ENCODE data around the gene CHAC1.

Gene CHAC1

DNA sequence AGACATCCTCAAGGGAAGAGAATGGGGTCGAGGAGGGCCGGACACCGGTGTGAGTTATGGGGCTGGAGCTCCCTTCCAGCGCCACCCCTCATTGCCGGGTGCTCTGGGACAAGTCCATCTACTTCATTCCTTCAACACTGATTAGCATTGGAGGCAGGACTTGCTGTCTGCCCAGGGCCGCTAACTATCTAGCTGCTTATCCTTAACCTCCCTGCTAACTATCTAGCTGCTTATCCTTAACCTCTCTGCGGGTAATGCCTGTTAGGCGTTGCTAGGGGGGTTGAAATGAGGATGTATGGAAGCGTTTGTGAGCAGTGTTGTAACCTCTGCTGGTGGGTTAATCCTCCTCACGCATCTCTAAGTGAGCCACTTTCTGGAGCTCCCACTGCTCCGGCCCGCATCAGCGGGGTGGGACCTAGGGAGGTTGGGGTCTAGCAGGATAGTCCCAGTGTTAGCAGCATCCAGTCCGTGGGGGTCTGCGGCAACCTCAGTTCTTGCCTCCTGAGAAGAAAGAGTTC, 10.9 kb upstream of the CHAC1 start:
- no peaks in the 10 kb centered on the region for H3K36me3 ChIP-seq (ENCODE audit: insufficient read depth, low read length)
- no peaks in the 10 kb centered on the region for H3F3A ChIP-seq (ENCODE audit: insufficient read depth, low read length)
- no peaks in the 10 kb centered on the region for H4K20me1 ChIP-seq (ENCODE audit: insufficient read depth, low read length)
- H3K9me3 ChIP-seq (ENCODE audit: low read length) = no peaks in the 10 kb centered on the region
- H3K9ac ChIP-seq (ENCODE audit: low read length) = peak overlapping the region; percentile 70
- H3K27me3 ChIP-seq (ENCODE audit: insufficient read depth, low read length) = 0 out of 2 replicates have a peak, but pooled peaks cover 12% of the 10 kb centered on the region
- peaks cover 12% of the 10 kb centered on the region for H3K4me1 ChIP-seq (ENCODE audit: insufficient read depth, low read length, severe bottlenecking)
- H3K4me2 ChIP-seq (ENCODE audit: low read length) = peak overlapping the region; percentile 85
- TF ChIP-seq, protein P1, sequence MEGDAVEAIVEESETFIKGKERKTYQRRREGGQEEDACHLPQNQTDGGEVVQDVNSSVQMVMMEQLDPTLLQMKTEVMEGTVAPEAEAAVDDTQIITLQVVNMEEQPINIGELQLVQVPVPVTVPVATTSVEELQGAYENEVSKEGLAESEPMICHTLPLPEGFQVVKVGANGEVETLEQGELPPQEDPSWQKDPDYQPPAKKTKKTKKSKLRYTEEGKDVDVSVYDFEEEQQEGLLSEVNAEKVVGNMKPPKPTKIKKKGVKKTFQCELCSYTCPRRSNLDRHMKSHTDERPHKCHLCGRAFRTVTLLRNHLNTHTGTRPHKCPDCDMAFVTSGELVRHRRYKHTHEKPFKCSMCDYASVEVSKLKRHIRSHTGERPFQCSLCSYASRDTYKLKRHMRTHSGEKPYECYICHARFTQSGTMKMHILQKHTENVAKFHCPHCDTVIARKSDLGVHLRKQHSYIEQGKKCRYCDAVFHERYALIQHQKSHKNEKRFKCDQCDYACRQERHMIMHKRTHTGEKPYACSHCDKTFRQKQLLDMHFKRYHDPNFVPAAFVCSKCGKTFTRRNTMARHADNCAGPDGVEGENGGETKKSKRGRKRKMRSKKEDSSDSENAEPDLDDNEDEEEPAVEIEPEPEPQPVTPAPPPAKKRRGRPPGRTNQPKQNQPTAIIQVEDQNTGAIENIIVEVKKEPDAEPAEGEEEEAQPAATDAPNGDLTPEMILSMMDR (IDR thresholded peaks at IDR 0.05; ENCODE audit: low read length) = no peak
- no peak for TF ChIP-seq EZH2 (IDR thresholded peaks at IDR 0.05; ENCODE audit: borderline replicate concordance, low read length)
- peak overlapping the region; percentile 65 for H3K4me3 ChIP-seq (ENCODE audit: low read depth, low read length, poor library complexity, severe bottlenecking)
- no peaks in the 10 kb centered on the region for H3K9me2 ChIP-seq (ENCODE audit: low read depth, low read length)
- no peaks in the 10 kb centered on the region for H3K79me2 ChIP-seq (ENCODE audit: insufficient read depth, low read length)
- 0 out of 2 replicates have a peak overlapping the region, but pooled peaks have one; percentile 24 for H2AFZ ChIP-seq (ENCODE audit: low read length)
- no peak overlapping the region for H3K27ac ChIP-seq (ENCODE audit: low read depth, low read length, poor library complexity, severe bottlenecking)

DNA sequence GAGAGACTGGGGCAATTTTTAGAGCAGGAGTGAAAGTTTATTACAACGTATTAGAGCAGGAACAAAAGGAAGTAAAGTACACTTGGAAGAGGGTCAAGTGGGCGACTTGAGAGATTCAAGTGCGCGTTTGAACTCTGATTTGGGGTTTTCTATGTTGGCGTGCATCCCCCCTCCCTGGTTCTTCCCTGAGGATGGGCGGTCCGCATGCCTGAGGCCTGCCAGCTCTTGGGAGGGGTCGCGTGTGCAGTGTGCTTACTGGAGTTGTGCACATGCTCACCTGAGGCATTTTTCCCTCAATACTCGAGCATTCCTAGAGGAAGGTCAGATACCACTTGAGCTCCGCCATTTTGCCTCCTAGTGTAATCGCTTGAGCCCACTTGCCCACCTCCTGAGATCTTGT, 10.4 kb upstream of the CHAC1 start:
- Histone ChIP-seq H3K27ac (ENCODE audit: low read depth, low read length, poor library complexity, severe bottlenecking) (no peak overlapping the region), H3K4me1 (ENCODE audit: insufficient read depth, low read length, severe bottlenecking) (peaks cover 12% of the 10 kb centered on the region), H3K79me2 (ENCODE audit: insufficient read depth, low read length) (no peaks in the 10 kb centered on the region), H3K9me2 (ENCODE audit: low read depth, low read length) (no peaks in the 10 kb centered on the region), H3K4me3 (ENCODE audit: low read depth, low read length, poor library complexity, severe bottlenecking) (peak overlapping the region; percentile 65), H3K27me3 (ENCODE audit: insufficient read depth, low read length) (0 out of 2 replicates have a peak, but pooled peaks cover 11% of the 10 kb centered on the region), H4K20me1 (ENCODE audit: insufficient read depth, low read length) (no peaks in the 10 kb centered on the region), H3K36me3 (ENCODE audit: insufficient read depth, low read length) (no peaks in the 10 kb centered on the region), H3K9ac (ENCODE audit: low read length) (peak overlapping the region; percentile 70; the same call in 1 of the 2 replicates), H3F3A (ENCODE audit: insufficient read depth, low read length) (no peaks in the 10 kb centered on the region), H3K4me2 (ENCODE audit: low read length) (peak overlapping the region; percentile 85), H2AFZ (ENCODE audit: low read length) (no peak overlapping the region), H3K9me3 (ENCODE audit: low read length) (no peaks in the 10 kb centered on the region)
- TF ChIP-seq, protein P1 (IDR thresholded peaks at IDR 0.05; ENCODE audit: low read length) = no peak
- no peak for TF ChIP-seq EZH2 (IDR thresholded peaks at IDR 0.05; ENCODE audit: borderline replicate concordance, low read length)

DNA sequence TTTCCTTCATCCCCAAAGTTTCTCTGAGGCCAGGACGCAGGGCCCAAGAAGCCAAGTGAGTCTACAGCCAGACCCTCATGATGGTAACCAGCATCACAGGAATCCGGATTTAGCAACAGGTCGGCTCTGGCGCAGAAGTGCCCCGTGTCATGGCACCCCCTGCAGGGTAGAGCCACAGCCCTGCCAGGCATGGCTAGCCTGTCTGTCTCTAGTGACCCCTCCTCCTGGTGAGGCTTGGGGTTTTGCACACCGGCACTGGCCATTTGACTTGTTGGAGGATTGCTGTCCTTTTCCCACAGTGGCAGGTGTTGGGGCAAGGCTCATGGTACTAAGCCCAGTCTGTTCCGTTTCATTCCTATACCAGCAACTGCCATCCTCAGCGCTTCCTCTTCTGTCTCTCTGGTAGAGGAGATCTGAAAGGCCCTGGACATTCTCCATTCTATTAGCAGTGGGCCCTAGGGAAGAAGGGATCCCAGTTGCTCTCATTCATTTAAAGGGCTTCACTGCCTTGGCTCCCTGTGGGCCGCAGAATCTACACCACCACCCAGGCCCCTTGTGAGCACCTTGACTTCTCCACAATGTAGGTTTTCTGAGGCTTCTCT, 9.4 kb upstream of the CHAC1 start:
- Histone ChIP-seq H2AFZ (ENCODE audit: low read length) (no peak overlapping the region), H4K20me1 (ENCODE audit: insufficient read depth, low read length) (no peaks in the 10 kb centered on the region), H3F3A (ENCODE audit: insufficient read depth, low read length) (no peaks in the 10 kb centered on the region), H3K27me3 (ENCODE audit: insufficient read depth, low read length) (0 out of 2 replicates have a peak, but pooled peaks cover 11% of the 10 kb centered on the region), H3K9ac (ENCODE audit: low read length) (no peak overlapping the region), H3K4me2 (ENCODE audit: low read length) (no peak overlapping the region), H3K9me2 (ENCODE audit: low read depth, low read length) (no peaks in the 10 kb centered on the region), H3K36me3 (ENCODE audit: insufficient read depth, low read length) (no peaks in the 10 kb centered on the region), H3K4me1 (ENCODE audit: insufficient read depth, low read length, severe bottlenecking) (peaks cover 12% of the 10 kb centered on the region), H3K79me2 (ENCODE audit: insufficient read depth, low read length) (no peaks in the 10 kb centered on the region), H3K9me3 (ENCODE audit: low read length) (no peaks in the 10 kb centered on the region), H3K27ac (ENCODE audit: low read depth, low read length, poor library complexity, severe bottlenecking) (no peak overlapping the region), H3K4me3 (ENCODE audit: low read depth, low read length, poor library complexity, severe bottlenecking) (no peak overlapping the region)
- TF ChIP-seq, protein P1 (IDR thresholded peaks at IDR 0.05; ENCODE audit: low read length) = no peak
- no peak for TF ChIP-seq EZH2 (IDR thresholded peaks at IDR 0.05; ENCODE audit: borderline replicate concordance, low read length)
